NCI-H82 treated with DMSO at 0.1 percent for 48 hours (cell line): ENCODE results near the gene CDKN1C.

Experiments used
- DNase-seq: peaks from one replicate; lab custom pipeline; 2025; ENCODE audit not compliant: unreplicated experiment; lab: John Stamatoyannopoulos, UW

CDKN1C gene

DNA sequence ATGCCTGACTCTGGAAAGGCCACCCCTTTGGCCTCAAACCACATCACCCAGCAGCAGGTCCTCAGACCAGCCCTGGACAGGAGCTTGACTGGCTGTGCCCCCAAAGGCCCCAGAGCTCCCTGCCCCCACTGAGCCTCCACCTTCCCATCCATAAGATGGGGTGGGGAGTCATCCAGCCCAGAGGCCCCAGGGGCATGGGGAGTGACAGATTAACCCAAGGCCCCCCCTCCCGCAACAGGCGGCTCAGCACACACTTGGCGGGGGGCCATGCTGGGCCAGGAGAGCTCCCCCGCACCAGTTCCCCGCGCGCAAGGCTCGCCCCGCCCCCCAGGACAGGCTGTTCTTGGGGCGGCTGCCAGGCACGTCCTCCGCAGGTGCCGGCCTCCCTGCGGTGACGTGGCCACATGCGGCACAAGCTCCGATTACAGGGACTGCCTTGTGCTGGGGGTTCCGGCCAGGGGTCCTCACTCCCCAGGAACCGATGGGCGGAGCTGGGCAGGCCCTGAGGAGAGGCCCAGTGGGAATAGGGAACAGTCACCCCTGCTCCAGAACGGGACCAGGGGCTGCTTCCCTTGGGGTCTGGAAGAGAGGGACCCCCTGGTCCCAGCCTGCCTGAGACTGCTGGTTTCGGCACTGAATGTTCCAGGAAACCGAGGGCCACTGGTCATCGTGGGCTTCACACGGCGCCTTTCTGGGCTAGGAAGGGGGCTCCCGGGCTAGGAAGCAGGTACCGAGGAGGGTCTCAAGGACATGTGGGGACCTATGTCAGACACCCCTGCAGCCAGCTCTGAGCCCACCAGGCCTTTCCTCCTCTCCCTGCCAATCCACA lies 5.1 kb upstream of the CDKN1C start:
- DNase-seq = no peak

DNA sequence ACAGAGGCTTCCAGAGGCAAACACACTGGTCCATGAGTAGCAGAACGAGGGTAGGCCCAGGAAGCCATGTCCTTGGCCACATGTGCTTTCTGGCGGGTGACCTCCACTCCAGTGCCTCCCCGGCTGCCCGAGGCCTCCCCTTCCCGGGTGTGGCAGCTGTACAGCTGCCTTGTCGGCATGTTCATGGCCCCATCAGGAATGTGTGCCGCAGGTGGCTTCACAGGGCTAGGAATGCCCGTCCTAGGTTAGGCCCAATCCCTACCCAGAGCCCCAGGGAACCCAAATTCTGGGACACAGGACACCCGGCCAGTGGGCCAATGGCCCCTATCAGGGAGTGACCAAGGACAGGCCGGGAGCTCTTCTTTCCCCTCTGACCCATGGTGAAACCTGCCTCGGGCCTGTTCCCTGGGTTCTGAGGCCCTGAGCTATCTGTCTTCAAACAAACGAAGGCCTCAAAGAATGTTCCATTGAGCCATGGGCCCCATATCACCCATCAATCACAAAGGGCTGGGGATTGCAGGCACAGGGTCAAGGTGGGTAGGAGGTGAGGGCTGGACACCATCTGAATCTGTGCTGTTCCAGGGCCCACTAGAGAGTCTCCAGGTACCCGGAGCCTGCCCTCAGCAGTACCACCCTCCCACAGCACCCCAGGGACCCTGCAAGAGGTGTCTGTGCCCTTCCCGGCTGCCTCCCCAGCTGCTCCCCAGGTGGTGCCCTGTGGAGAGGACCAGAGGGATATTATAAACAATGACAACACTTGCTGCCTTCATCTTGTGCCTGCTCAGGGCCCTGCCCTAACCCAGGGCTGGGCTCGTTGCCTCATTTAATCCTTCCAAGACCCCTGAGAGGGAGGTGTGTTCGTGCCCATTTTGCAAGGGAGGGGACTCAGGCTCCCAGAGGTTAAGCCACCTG lies 4.0 kb upstream of the CDKN1C start:
- no peak for DNase-seq

DNA sequence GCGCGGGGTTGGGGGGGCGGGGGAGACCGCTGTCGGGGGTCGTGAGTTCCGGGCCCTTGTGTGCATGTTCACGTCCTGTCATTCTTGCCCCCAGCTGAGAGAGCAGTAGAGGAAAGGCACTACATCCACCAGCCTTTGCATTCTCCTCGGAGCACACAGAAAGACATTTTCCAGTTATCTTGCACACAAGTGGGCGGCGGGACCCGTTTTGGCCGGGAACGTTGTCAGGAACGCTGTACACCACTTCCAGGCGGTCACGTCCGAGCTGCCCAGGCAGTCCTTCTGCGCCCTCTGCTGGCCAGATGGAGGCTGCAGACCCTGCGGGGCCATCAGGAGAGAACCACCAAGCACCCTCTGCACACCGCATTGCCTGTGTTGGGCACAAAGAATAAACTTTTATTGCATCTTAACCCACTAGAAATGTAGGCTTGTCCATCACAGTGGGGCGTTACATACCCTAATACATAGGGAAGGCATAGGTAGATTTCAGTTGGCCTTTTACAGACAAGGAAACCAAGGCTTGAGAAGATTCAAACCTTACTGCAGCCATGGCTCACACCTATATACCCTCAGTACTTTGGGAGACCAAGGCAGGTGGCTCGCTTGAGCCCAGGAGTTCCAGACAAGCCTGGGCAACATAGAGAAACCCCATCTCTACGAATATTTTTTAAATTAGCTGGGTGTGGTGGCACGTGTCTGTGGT lies 2.8 kb upstream of the CDKN1C start:
- peak; percentile 31 for DNase-seq

DNA sequence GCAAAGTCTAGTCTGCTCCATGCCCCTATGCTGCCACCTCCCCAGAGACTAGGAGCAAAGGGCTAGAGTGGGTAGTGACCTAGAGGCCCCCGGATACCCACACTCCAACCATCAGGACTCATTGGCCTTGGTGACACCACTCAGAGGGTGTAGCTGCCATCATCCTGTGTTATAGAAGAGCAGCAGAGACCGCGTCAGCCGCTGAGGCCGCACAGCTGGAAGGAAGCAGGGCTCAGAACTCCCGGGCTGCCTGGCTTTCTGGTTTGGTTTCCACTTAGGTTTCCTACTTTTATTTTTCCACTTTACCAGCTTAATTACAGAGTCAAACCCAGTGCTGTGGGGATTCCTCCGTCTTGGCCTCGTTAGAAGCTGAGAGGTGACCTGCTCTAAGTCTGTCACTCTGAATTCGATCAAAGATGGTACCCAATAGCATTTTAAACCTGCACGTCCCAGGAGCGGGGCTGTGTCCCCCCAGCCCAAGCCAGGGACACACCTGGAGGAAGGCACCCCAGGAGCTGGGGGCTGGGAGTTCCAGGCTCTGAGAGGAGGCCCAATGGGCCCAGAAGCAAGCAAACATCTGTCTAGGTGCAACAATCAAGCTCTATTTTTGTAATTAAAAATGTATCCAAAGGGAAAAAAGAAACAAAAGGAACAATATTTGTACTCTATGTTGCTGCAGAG lies 2.1 kb upstream of the CDKN1C start:
- no peak for DNase-seq

DNA sequence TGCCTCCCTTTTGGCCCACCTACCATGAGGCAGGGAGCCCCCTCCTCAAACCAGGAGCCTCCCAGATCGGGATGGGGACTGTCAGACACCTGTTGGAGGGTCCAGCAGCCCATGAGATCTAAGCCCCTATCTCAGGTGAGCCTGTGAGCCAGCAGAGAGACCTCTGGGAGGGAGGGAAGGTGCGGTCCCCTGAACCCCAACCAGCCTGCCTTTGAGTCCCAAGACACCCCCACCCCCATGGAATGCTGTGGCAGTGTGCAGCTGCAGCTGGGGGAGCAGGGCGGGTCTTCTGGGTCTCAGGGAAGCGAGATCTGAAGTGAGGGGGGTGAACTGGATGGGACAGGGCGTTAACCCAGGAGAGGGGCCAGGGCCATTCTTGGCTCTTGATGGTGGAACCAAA lies 1.4 kb upstream of the CDKN1C start:
- no peak for DNase-seq

DNA sequence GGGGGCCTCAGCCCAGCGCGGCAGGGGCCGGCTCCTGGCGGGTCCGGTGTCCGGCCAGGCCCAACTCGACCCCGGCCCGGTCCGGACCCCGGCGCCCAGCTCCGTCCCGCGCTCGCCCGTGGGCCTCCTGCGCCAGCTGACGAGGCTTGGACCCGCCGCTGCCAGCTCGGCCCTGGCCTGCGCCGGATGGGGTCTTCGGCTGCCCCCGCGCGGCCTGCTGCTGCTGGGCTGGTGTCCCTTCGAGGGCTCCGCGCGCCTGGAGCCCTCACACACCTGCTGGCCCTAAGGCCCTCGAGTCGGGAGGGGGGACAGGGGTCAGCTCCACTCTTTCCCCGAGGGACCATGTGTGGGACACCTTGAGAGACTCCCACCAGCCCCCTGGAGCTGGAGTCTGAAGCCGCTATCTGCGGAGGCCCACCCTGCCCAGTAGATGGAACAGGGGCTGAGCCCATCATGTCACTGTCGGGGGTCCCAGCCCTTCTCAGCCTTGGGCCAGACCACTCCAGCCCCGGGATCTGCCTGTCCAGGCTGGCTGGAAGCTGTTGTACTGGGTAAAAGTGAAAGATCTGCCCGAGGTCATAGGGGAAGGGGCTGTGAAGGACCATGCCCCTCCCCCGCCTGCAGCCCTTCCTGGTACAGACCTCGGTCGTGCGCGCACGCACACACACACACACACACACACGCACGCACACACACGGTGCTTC lies 768 bp upstream of the CDKN1C start:
- no peak for DNase-seq

DNA sequence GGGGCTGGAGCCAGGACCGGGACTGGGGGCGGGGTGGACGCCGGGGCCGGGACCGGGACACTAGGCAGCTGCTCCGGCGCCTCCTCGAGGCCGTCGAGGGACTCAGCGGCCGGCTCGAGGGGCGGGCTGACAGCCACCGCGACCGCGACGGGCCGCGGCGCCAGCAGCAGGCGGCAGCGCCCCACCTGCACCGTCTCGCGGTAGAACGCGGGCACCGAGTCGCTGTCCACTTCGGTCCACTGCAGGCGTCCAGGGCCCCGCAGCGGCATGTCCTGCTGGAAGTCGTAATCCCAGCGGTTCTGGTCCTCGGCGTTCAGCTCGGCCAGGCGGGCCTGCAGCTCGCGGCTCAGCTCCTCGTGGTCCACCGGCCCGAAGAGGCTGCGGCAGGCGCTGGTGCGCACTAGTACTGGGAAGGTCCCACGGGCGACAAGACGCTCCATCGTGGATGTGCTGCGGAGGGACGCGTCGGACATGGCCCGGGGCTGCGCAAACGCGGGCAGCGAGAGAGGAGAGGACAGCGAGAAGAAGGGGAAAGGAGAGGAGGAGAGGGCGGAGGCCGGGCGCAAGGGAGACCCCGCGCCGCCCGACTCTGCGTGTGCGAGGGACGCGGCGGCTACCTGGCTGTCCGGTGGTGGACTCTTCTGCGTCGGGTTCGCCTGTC lies 428 bp downstream of the CDKN1C start:
- no peak for DNase-seq

DNA sequence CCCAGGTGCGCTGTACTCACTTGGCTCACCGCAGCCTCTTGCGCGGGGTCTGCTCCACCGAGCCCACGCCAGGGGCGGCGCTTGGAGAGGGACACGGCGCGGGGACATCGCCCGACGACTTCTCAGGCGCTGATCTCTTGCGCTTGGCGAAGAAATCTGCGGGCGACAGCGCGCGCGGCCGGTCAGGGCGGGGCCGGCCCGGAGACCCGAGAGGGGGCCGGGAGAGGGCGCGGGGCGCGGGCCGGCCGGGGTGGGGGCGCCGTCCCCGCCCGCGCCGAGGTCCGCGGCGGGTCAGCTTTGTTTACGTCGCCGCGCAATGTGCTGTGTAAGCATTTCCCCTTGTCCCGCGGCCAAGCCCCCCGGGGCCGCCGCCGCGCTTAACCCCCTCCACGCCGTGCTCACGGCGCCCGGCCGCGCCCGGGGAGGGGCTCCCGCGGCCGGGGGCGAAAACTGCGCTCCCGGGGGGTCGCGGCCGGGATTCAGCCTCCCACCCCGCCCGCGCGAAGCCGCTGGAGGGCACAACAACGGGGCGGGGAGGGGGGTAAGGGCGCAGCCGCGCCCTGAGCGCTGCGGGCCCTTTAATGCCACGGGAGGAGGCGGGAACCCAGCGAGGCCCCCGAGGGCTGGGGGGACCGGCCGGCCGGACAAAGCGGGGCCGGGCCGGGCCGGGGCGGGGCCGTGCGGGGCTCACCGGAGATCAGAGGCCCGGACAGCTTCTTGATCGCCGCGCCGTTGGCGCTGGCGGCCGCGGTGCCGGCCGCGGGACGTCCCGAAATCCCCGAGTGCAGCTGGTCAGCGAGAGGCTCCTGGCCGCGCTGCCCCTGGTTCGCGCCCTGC lies 1.4 kb downstream of the CDKN1C start:
- no peak for DNase-seq

DNA sequence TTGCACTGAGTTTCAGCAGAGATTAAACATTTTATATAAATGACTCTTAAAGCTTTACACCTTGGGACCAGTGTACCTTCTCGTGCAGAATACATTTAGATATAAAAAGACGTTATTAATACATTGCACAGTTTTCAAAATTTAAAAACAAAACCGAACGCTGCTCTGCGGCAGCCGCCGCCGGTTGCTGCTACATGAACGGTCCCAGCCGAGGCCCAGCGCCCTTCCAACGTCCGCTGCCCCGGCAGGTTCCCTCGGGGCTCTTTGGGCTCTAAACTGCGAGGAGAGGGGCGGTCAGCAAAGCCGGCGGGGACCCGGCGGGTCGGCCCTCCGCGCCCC lies 2.0 kb downstream of the CDKN1C start:
- no peak for DNase-seq

DNA sequence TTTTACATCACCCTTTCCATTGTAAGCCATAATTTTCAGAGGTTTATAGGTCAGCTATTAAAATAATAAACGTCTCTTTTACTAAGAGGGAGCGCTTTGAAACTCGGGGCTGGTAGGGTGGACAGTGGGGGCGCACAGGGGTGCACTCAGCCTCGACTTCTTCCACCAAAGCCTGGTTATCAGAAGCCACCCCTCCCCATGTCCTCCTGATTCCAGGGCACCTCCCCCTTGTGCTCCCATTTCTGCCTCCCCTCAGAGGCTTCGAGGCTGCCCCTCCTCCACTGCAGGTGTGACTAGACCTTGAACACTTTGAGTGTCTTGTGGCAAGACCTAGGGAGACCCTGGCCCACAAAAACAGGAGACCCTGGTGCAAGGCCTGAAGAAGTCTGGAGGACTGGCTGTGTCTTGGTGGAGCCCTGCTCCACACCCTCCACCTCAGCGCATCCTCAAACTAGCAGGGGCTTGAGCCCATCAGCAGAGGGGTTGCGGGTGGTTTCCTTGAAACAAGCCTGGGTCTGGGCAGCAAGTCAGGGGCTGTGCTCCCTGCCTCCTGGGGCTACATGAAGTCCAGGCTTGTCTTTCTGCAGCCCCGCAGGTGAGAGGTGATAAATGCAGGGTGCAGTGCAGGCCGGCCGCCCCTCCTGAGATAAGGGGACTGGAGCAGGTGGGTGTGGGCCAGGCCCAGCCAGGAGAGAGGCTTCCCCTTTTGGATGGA lies 3.0 kb downstream of the CDKN1C start:
- no peak for DNase-seq

DNA sequence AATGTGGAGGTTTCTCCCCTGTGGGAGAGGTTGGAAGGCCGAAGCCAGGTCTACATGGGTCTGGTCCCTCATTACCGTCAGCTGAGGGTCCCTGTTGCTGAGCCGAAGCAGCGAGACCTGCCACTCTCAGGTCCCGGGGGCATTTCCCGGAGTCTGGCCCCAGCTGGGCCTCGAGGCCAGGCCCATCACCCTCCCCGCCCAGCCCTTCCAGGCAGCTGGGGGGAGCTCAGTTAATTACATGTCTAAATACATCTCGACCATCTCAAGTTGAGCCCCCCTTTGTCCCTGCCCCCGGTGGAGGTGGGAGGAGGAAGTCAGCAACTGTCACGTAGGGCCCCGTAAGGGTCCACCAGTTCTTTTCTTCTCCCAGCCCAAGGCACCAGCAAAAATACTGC lies 3.6 kb downstream of the CDKN1C start:
- no peak for DNase-seq

DNA sequence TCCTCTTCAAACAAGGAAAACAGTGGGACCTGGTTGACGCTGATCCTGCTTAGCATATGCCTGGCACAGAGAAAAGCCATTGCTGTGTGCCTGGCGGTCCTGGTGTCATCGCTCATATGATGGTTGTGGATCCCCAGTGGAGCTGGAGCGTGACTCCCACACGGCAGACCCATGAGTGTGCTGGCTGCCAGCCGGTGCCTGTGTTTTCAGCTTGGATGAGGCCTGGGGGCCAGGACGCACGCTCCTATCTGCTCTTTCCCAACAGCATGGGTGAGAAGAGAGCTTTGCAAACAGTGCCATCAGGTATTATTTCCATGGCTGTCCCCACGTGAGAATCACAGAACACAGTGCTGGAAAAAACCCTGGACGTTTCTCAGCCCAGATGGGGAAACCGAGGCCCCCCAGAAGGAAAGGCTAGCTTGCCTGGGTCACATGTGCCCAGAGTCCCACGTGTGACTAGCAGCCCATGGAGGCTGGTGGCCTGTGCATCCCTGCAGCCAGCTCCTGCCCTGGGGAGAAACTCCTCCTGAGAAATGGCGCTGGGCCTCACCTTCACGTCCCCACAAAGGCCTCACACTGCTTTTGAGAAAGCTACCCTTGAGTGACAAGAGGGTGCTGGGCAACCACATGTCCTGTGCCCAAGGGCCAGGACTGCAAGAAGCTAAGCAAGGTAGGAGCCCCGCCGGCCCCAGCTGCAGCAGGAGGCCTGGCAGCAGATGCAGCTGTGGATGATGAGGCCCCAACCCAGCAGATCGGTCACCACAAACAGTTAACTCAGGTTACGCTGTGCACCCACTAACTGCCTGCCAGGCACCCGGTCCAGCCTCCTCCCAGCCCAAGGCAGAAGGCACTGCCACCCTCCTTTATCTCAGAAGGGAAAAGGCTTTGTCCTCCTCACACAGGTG lies 4.2 kb downstream of the CDKN1C start:
- DNase-seq = no peak

DNA sequence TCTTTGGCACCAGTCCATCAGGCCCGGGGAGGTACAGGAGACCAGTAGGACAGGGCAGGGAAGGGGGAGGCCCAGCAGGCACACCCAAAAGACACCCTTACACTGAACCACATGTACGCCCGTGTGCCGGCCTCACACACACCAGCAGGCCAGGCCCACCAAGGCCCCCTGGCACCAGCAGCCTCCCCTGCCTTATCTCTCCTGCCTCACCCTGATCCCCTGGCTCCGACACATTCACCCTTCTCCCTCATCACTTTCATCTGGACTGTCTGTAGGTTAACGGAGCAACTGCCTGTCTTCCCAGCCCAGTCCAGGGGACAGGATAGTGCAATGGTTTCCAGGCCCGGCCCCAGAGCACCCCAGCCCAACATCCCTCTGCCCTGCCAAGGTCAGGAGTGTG lies 4.9 kb downstream of the CDKN1C start:
- no peak for DNase-seq

DNA sequence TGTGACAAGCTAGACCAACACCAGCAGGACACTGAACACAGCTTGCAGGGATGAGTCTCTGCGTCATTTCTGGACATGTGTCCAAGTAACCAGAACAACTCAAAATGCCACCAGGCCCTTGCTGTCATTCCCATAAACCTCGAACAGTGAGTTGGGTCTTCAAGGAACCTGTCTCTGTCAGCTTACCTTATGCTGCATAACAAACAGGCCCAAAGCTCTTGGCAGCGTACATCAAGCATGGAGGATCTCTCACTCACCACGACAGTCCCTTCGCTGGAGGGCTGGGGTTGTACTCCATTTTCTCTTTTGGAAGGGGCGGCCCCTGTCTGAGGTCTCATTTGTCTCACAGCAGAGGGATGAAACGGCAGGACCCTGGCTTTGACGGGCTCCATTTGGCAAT lies 6.8 kb downstream of the CDKN1C start:
- no peak for DNase-seq

DNA sequence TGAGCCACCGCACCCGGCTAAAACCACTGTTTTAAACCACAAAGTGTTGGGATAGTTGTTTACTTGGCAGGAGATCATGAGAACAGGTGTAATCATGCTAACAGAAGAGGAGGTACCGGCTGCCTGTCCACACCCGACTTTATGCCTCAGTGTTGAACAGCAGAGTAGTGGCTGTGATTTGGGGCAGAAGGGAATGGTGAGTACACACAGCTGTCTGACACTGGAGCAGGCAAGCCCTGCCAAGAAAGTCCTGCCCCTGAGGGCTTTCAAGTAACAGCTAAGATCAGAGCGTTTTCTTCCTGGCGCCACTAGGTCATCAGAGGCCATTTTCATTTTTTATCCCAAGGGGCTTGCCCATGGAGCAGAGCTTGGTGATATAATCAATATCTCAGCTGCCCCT lies 8.1 kb downstream of the CDKN1C start:
- no peak for DNase-seq

DNA sequence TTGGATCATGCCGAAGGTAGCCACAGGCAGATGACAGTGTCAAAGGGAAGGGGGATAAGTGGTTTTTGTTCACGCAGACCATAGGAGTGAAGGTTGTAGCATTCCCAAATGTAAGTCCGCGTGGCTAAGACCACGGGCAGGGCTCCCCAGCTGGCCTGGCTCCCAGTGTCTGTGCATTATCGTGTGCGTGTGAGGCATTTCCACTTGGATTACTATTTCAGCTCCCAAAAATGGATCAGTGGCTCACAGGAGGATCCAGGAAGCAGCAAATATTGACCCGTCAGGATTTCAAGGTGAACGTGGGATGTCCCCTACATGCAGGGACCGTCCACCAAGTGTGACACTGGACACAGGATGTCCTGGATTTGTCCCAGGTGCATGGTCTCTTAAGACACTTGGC lies 10.6 kb downstream of the CDKN1C start:
- DNase-seq = no peak

DNA sequence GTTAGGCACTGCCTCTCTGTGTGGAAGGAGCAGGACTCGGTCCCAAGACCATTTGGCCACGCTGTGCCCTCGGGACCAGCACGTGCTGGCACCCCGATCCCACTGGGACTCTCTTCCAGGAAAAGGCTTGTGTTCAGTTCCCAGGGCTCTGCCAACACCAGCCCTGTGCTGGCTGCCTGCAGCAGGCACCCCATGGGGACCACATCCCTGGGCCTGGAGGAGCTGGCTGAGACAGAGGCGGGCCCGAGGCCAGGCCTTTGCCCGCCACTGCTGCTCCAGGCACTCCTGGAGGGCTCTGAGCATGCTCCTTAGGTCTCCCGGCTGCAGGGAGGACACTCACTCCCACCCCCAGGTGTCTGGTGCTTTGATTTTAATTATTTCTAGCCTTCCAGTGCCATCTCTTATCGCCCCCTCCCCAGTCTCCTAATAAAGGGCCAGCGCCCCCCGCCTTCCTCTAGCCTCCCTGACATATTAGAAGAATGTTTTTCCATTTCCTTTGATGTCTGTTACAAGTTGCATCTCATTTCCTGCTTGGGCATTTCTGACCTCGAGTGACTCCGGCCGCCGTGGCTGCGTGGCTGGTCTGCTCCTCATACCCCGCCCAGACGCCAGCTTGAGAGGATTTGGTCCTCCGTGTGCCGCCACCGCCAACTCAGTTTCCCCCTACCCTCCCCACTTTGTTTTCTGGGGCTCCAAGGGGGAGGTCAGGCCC lies 14.4 kb downstream of the CDKN1C start:
- no peak for DNase-seq
